ENCODE results near the gene AHI1. TPM values are rescaled to one million over a fixed set of nuclear protein-coding genes. Genes with fewer than 3 reads are reported as not detected.
"Not testable (repeated sequence)": the region's sequence is repeated elsewhere in the genome, so short reads cannot be mapped to it uniquely, and the experiment has no call there.

Gene AHI1
- polyA plus RNA-seq, 5 donors: 32.4 to 63.9 (median 55.2) TPM

DNA sequence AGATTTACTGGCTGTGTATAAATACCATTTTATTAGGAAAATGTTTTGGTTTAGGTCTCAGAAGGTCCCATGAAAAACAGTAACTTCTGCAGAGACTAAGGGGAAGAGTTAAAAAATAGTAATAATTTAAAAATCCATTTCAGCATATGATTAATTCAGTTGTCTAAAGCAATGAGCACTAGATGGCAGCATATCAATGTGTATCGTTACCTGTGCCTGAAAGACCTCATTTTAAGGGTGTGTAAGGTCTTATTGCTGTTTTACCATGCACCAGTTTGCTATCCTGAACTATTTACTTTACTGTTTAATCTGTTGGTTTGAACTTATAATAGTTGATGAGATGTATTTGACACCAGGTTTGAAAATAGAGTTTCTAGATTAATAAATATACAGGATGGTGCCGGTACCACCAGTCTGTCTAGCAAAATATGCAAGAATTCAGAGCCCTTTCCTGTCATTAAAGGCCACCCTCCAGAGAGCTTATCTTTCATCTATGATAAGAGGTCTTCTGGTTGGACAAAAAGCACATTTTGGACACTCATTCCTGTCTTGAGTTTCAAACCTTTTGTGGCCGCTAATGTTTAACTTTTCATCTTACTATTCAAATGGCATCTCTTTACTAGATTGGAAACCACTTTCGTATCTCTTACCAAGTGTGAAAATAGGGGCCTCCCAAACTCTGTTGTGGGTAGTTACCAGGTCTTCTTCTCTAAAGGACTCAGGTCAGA lies 8.9 kb upstream of the AHI1 start:
- peak; percentile 23 to 28 for DNase-seq

DNA sequence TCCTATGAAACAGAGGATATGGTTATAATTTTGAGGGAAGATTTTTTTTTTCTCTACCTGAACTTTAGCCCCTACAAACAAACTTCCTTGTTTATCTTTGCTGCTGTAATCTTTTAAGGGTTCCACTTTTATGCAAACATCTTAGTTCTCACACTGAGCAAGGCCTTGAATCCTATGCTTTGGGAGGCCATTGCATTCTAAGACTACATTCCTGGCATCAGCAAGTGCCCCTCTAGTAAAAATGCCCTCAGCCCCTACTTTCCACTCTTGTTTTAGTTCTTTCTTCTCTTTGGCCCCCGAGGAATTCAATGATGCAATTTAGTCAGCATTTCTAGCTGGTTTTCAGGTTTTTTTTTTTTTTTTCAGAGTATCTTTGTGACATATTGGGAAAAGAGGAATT lies 8.1 kb upstream of the AHI1 start:
- no peak for DNase-seq

DNA sequence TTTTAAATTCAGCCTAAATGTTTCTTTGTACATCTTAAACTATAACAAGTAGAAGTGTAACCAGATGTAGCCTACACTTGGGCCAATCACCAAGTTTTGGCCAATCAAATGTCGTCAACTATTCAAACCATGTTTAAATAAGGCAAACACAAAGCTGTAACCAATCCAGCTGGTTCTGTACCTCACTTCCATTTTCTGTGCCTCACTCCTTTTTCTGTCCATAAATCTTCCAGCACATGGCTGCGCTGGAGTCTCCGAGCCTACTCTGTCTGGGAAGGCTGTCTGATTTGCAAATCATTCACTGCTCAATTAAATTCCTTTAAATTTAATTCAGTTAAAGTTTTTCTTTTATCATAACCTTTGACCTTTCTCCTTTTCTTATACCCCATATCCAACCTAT lies 7.7 kb upstream of the AHI1 start:
- DNase-seq: no peak

DNA sequence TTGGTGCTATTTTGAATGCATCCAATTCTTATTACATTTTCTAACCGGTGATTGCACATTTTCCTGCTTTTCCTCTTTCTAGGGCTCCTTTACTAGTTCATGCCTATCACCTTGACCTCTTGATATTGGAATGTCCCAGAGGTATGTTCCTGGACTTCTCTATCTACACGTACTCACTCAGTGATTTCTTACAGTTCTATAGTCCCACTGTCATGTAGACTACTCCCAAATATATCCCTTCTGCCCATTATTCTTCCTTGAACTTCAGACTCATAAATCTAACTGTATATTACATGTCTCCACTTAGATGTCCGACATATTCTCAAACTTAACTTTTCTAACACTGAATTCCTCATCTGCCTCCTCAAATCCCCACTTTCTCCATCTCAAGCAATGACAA lies 7.2 kb upstream of the AHI1 start:
- no peak for DNase-seq

DNA sequence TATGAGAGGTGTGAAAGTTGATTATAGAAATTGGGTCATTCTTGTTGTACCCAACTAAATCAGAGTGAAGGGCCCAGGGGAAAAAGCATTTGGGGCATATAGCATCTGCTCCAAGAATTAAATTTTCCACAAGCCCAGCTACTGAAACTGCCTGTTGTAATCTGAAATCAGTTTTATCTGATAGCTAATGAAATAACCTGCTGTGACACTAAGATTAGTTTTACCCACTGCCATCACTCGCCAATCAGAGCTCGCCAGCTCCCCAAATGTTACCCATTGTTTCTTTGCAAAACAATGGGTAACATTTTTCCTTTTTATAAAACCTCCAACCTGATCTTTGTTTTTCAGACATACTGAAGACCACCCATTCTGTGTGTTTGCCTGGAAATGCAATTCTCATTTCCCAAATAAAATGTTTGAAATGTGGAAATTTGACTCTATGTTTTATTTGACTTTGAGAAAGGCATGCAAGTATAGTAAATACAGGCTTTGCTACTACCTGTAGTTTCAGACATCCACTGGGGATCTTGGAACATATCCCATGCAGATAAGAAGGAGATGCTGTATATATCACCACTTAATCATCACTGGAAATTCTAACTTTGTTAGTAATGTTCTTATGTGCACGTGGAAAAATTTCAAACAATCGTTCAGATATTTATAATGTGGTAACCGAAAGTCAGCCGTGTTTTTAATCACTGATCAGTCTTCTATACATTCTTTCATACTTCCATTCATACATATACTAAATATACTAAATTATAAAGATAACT lies 6.3 kb upstream of the AHI1 start:
- DNase-seq: no peak

DNA sequence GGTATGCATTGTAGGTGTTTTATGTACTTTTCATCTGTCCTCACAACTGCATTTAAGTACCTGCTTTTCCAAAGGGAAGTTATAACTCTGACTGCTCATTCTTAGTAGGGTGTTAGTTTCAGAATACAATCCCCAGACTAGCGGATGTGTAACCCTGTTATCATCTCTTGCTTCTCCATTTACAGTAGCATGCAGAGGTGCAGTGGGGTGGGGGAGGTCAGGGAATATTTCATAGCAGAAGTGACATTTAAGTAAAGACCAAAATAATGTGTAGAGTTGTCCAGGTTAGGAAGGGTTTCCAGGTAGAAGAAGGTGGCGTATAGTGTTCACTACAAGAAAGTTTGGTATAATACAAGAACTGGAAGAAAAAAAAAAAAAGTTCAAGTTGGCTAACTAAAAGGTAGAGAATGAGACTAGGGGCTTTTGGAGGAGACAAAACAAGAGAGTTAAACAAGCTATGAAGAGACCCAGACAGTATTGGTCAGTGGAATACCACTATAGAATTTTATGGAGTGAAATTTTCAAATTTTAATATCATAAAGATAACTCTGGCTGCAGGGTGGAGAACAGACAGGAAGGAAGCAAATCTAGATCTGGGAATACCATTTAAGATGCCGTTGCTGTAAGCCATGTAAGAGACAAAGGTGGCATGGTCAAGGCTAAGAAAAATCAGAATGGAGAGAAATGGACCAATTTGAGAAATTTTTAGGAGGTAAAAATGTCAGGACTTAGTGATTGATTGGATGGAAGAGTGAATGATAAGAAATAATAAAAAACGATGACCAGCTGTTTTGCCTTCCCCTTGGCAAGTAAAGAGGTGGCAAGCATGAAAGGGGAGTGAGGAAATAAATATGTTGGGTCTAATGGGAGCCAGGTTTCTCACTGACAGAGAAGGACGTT lies 2.2 kb upstream of the AHI1 start:
- no peak for DNase-seq

DNA sequence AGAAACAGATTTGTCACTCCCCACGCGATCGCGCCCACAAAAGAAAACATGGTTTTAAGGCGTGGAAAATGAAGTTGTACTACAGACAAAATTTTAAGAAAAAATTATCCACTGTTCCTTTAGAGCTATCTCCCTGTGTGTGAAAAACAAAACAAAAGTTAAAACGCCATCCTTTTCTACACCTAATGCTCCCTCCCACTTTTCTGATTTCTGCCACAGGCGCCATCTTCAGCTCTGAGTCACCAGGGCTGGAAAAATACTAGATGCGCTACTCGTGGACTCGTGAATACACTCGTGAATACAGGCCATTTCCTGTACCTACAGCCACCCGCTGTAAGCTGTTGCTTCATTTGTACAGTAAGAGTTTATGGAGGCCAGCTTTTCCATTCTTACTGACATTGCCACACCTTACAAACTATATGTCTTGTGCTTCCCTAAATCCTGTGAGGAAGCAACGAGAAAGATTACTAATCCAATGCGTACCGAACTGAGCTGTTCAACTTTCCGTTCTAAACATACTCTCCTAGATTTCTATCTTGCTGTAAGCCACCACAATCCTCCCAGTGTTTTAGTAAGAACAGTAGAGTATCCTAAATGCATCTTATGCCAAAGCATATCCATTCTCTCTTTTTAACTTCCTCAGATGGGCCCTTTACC lies 773 bp upstream of the AHI1 start:
- DNase-seq: peak; percentile 77 to 82

DNA sequence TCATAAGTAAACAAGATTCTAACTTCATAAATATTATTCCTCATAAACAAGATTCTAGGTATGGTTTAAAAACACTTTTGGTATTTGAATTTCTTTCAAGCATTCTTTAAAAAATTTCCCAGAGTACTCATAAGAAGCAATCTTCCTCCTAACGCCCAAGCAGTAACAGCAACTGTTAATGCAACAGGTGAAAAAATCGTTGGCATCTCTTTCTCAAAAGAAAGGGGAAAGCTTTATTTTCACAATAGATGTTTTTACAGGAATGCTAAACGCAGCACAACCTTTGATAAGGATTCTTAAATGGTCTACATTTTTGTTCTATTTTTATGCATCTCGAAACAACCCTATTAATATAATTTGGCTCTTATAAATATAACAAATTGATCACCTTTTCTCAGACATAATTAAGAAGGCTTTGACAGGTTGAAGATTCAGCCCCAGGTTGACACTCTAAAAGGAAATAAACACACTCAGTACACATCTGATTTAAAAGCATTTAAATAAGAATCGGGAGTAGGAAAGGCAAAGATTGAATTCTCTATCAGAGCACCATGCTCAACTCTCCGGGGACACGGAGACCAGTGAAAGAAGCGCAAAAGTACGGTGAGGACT lies 634 bp downstream of the AHI1 start:
- DNase-seq: no peak

DNA sequence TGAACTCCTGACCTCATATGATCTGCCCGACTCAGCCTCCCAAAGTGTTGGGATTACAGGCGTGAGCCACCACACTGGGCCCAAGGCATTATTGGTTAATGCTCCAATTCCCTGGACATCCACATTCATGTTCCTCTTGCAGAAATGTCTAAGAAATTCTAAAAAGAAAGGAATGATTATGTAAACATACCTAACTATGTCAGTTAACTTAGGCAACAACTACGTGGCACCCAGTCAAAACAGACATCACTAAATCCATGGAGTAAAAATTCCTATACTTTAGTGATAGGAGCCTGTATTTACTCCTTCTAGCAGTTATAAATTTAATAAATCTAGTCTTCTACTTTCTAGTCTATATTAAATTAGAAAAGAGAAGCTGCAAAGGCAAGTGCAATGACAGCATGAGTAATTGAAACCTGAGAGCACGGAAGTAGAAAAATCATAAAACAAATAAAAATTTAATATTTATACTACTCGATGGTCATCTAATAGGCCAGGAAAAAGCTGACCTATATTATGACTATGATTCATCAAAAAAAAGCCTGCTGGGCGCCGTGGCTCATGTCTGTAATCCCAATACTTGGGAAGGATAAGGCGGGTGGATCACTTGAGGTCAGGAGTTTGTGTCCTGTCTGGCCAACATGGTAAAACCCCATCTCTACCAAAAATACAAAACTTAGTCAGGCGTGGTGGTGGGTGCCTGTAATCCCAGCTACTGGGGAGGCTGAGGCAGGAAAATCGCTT lies 4.2 kb downstream of the AHI1 start:
- DNase-seq: no peak

DNA sequence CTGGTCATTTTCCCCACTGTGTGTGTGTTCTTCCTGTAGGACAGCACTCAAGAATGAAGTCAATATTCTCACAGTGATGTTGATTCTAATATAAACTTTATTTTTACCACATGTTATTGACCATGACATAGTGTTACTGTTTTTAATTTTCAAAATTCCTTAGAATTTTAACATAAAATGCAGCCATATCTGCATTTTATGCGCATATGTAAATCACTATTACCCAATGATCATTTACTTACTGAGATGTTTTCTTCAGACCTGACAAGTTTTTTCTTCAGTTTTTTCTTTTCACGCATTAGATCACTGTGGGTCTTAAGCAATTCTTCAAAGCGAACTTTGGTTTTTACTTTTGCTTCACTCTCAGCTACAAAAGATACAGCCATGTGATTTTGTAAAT lies 7.2 kb downstream of the AHI1 start:
- DNase-seq: no peak

DNA sequence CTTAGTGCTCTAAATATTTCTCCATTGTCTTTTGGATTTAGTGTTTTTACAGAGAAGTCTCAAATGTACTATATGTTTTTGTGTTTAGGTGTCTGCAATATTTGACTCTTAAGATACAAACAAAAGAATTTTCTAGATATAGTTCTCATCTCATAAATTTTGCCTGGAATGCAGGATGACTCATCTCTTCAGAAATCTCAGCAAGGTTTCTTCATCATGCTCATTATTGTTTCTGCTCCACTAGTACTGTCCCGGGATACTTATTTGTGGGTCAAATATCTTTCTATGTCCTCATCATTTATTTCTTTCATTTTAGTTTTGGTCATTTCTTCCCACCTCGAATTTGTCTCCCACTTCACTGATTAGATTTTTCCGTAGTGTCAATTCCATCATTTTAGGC lies 9.5 kb downstream of the AHI1 start:
- no peak for DNase-seq

DNA sequence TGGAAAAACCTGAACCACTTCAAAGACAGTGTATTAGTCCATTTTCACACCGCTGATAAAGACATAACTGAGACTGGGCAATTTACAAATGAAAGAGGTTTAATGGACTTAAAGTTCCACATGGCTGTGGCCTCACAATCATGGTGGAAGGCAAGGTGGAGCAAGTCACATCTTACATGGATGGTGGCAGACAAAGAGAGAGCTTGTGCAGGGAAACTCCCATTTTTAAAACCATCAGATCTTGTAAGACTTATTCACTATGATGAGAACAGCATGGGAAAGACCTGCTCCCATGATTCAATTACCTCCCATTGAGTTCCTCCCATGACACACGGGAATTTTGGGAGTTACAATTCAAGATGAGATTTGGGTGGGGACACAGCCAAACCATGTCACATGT lies 13.6 kb downstream of the AHI1 start:
- not testable (repeated sequence) for DNase-seq

DNA sequence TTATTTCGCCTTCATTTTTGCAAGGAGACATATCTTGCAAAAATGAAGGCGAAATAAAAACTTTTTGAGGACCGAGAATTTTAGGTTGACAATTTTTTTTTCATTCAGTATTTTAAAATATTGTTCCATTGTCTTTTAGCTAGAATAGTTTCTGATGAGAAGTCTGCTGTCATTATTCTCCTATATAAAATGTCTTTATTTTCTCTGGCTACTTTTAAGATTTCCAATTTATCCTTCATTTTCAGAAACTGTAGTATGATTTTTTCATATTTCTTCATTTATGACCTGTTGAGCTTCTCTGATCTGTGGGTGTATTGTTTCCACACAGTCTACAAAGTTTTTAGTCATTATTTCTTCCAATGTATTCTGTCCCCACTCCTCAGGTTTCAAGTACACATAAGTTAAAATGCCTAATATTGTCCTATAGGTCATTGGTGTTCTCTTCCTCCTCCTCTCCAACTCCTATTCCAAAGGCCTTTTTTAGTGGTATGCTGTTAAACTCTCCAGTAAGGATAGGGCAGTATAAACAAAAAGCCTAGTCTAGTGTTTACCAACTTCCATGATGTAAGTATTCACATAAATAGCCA lies 15.7 kb downstream of the AHI1 start:
- no peak for DNase-seq

DNA sequence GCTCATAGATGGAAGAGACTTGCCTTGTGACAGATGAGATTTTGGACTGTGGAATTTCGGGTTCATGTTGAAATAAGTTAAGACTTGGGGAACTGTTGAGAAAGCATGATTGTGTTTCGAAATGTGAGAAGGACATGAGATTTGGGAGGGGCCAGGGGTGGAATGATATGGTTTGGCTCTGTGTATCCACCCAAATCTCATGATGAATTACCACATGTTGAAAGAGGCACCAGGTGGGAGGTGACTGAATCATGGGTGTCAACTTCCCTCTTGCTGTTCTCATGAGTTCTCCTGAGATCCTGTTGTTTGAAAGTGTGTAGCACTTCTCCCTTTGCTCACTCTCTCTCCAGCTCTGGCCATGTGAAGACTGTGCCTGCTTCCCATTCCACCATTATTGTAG lies 17.9 kb downstream of the AHI1 start:
- no peak for DNase-seq

DNA sequence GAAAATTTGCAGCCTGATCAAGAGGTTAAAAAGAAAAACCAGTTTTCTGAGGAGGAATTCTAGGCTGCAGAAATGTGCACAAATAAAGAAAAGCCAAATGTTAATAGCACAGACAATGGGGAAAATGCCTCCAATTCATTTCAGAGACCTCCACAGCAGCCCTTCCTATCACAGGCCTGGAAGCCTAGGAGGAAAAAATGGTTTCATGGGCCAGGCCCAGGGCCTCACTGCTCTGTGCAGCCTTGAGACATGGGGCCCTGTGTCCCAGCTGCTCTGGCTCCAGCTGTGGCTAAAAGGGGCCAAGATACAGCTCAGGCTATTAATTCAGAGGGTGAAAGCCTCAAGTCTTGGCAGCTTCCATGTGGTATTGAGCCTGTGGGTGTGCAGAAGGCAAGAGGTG lies 18.9 kb downstream of the AHI1 start:
- DNase-seq: no peak

DNA sequence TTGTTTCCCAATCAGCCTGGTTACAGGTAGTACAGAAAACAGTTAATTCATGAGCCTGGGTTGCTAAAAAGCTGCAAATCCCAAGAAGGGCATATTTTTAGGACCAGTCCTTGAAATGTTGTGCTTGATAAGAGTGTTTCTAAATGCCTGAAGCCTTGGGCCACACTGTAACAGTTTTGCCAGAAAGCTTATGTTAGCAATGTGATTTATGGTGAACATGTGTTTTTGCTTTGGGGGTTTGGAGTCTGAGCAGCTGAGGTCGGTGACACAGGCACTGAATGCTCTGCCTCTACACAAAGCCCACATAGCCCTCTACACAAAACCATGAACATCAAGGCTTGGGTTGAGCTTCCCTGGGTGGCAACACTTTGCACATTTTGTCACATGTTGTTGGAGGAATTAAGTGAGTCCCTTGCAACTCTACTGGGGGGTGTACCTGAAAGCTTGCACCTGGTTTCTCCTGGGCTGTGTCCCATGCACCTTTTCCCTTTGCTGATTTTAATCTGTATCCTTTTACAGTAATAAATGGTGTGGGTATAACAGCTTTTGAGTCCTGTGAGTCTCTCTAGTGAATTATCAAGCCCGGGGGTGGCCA lies 22.2 kb downstream of the AHI1 start:
- no peak for DNase-seq

DNA sequence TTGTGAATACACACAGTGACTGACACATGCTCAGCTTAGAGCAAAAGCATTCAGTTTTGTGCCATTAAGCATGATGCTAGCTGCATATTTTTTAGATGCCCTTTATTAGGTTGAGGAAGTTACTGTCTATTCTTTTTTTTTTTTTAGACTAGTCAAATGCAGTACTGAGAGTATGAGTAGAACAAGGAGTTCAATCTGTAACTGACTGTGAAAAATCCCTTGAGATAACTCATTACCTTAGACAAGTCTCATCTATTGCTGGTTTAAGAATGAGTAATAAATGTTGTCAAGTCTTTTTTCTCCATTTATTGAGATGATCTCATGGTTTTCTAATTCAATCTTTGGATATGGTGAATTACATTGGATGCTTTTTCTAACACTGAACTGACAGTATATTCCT lies 23.2 kb downstream of the AHI1 start:
- no peak for DNase-seq

DNA sequence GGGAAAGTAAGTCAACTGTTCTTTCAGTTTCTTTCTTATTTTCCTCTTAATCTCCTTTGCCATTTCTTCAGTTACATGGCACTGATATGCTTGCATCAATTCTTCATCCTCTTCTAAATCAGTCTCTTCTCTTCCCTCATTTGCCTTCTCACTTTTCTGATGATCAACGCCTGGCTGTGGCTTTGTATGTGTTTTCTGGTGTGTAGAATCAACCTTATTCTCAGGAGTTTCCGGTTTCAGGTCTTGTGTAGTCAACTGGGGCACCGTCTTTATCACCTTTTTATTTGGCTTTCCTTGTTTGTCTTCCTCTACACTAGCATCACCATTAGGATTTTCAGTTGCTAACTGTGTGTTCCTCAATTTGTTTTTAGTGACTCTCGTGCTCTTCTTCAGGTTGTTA lies 31.6 kb downstream of the AHI1 start:
- DNase-seq: no peak

DNA sequence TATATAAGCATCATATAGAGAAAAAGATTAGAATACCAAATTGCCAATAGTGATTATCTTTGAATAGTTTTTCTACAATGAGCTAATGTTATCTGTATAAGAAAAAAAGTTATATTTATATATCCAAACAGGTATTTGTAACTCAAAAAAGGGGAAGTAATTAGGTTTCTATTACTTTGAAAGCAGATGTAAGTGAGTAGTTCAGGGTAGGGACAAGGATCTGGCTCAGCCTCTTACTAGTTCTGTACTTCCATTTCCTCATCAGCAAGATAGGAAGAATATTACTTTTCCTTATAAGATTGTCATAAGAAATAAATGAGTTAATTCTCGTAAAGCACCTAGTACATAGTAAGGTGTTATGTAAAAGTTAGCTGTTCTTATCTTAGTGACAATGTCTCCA lies 32.2 kb downstream of the AHI1 start:
- DNase-seq: no peak

DNA sequence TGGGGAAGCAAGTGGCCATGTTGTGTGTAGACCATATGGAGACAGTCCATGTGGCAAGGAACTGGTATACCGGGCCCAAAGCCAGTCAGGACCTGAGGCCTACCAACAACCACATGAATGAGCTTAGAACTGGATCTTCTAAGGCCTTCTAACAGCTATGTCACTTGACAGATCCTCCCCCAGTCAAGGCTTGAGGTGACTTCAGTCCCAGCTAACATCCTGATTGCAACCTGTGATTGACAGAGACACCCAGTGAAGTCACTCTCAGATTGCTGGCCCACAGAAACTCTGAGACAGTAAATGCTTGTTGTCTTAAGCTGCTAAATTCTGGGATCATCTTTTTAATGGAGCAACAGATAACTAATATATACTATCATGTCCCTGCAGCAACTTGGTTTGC lies 32.9 kb downstream of the AHI1 start:
- DNase-seq: no peak
